Keratinocyte (primary cell): ENCODE measurements around the gene DENND1A.

Source experiments
- EZH2 ChIP-seq: IDR thresholded peaks from one replicate; pipeline ENCODE4 v1.6.1; 2012; ENCODE audit warnings: inconsistent platforms, mild to moderate bottlenecking, low read length, moderate library complexity
- TF ChIP-seq, protein P1 (sequence below), 3 experiments: IDR thresholded peaks in 1 of 3; conservative IDR thresholded peaks in 1 of 3; optimal IDR thresholded peaks in 1 of 3; 2 replicates in 2 of 3; 3 replicates in 1 of 3; pipeline versions ENCODE3 to v1.5.1; 2011; ENCODE audit warnings: low read length in 3 of 3, mild to moderate bottlenecking in 3 of 3, moderate library complexity in 2 of 3, control low read depth in 1 of 3, inconsistent platforms in 1 of 3; ENCODE audit not compliant: insufficient read depth in 2 of 3; ENCODE audit errors: extremely low read depth in 1 of 3

DNA sequence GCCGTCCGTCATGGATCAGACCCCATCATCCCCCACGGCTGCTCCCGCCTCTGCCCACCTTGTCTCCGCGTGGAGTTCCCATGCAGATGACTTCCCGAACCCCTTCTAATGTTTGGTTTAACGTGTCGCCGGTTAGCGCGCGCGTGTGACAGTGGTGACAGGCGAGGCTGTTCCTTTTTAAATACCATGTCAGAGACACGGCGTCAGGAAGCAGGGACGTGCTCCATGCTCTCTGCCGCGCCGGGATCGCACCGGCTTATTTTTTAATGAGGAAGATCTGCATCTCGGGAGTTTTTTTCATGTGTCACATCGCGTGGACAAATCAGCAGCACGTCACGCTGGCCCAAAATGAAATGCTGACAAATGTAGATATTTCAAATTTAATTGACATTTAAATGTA lies 538.0 kb downstream of the DENND1A start:
- TF ChIP-seq, protein P1, sequence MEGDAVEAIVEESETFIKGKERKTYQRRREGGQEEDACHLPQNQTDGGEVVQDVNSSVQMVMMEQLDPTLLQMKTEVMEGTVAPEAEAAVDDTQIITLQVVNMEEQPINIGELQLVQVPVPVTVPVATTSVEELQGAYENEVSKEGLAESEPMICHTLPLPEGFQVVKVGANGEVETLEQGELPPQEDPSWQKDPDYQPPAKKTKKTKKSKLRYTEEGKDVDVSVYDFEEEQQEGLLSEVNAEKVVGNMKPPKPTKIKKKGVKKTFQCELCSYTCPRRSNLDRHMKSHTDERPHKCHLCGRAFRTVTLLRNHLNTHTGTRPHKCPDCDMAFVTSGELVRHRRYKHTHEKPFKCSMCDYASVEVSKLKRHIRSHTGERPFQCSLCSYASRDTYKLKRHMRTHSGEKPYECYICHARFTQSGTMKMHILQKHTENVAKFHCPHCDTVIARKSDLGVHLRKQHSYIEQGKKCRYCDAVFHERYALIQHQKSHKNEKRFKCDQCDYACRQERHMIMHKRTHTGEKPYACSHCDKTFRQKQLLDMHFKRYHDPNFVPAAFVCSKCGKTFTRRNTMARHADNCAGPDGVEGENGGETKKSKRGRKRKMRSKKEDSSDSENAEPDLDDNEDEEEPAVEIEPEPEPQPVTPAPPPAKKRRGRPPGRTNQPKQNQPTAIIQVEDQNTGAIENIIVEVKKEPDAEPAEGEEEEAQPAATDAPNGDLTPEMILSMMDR (optimal IDR thresholded peaks at IDR 0.05 in 1 of 3, IDR thresholded peaks at IDR 0.05 in 1 of 3, conservative IDR thresholded peaks at IDR 0.05 in 1 of 3; ENCODE audit: extremely low read depth in 1 of 3, insufficient read depth in 2 of 3, low read length in 3 of 3) = no peak
- no peak for TF ChIP-seq EZH2
